HG03064 (cell line): ENCODE data around the gene NPIPA5.
"Not testable (repeated sequence)": the region's sequence is repeated elsewhere in the genome, so short reads cannot be mapped to it uniquely, and the experiment has no call there.

Experiments
- ATAC-seq: cut with Tn5 transposase; IDR thresholded peaks from one replicate; pipeline ENCODE4 v1.9.1; 2021; ENCODE audit warnings: low read depth; ENCODE audit not compliant: unreplicated experiment

The NPIPA5 gene

DNA sequence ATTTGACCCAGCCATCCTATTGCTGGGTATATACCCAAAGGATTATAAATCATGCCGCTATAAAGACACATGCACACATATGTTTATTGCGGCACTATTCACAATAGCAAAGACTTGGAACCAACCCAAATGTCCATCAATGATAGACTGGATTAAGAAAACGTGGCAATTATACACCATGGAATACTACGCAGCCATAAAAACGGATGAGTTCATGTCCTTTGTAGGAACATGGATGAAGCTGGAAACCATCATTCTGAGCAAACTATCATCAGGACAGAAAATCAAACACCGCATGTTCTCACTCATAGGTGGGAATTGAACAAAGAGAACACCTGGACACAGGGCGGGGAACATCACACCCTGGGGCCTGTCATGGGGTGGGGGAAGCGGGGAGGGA lies 14.9 kb upstream of the NPIPA5 start:
- ATAC-seq: not testable (repeated sequence)

DNA sequence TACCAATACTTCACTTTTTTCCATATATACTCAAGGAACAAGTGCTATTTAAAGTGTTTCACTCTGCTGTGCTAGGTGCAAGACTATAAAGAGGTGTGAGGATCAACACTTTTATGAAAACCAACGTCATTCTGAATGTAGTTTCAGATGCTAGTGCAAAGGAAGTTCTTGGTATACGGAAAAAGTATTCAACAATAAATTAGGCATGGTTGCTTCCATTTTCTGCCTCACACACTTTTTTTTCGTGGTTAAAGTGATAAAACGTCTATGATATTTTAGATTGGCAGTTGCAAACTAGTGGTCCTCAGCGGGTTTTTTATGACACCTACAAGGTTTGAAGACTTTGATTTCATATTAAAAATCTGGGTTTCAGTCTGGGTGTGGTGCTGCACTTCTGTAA lies 11.8 kb upstream of the NPIPA5 start:
- not testable (repeated sequence) for ATAC-seq

DNA sequence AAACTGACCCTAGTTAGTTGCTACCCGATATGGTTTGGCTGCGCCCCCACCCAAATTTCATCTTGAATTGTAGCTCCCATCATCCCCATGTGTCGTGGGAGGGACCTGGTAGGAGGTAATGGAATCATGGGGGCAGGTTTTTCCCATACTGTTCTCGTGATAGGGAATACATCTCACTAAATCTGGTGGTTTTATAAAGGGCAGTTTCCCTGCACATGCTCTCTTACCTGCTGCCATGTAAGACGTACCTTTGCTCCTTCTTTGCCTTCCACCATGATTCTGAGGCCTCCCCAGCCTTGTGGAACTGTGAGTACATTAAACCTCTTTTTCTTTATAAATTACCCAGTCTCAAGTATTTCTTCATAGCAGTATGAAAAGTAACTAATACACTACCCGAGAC lies 10.0 kb upstream of the NPIPA5 start:
- not testable (repeated sequence) for ATAC-seq

DNA sequence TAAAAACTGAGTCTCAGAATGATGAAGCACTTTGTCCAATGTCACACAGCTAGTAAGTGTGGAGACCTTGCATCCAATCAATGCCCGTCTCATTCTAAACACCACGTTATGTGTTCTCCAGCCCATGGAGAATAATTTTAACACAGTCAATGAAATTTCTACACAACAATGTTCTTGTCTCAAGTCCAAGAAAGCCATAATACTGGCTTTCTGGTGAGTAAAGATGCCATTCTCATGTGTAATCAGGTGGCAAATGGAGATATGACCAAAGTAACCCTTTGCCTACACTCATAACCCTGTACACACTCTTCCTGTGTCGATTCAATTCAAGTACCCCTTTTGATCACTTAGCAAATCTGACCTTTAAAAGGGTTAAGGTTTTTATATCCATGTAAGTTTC lies 4.7 kb upstream of the NPIPA5 start:
- not testable (repeated sequence) for ATAC-seq

DNA sequence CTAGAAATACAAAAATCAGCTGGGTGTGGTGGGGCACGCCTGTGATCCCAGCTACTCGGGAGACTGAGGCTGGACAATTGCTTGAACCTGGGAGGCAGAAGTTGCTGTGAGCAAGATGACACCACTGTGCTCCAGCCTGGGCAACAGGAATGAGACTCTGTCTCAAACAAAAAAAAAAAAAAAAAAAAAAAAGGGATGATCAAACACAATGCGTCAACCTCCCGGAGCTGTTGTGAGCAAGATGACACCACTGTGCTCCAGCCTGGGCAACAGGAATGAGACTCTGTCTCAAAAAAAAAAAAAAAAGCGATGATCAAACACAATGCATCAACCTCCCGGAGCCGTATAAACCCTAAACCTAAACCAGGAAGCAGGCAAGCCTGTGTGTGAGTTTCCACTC lies 20.6 kb downstream of the NPIPA5 start:
- ATAC-seq: not testable (repeated sequence)

DNA sequence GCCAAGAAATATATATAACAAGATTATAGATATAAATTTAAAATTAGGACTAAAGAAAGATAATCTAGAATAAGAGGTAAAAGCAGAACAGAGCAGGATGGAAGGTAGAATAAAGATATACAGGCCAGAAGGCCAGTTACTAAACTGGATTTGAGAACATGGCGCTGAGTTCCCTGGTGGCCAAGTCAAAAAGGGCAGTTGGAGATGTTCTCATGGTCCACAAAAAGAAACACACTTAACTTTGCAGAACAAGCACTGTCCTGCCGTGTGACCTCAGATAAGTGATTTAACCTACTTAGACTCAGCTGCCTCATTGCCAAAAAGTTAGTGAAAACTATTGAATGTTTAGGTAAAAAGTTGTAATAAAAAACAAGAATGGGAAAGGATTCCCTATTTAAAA lies 23.2 kb downstream of the NPIPA5 start:
- not testable (repeated sequence) for ATAC-seq

DNA sequence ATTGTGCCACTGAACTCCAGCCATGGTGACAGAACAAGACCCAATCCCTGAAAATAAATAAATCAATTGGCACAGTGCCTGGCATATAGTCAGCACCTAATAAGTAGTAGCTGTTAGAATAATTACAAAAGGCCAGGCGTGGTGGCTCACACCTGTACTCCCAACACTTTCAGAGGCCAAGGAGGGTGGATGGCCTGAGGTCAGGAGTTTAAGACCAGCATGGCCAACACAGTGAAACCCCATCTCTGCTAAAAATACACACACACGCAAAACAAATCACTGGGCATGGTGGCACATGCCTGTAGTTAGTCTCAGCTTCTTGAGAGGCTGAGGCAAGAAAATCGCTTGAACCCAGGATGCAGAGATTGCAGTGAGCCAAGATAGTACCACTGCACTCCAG lies 25.2 kb downstream of the NPIPA5 start:
- ATAC-seq: not testable (repeated sequence)

DNA sequence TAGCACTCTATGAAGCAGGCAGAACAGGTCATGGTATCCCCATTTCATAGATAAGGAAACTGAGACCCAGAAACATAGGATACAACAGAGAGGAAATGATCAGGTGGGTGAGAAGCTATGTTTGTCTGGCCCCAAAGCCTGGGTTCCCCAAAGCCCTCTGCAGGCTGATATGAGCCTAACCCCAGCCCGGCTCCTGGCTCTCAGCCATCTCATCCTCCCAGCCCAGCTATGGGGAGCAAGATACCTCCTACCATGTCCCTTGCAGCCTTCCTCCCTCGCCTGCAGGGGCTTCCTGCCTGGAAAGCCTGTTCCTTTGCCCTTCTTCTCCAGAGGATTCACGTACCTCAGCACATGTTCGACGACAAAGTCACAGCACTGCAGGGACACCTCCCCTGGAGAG lies 26.3 kb downstream of the NPIPA5 start:
- not testable (repeated sequence) for ATAC-seq

DNA sequence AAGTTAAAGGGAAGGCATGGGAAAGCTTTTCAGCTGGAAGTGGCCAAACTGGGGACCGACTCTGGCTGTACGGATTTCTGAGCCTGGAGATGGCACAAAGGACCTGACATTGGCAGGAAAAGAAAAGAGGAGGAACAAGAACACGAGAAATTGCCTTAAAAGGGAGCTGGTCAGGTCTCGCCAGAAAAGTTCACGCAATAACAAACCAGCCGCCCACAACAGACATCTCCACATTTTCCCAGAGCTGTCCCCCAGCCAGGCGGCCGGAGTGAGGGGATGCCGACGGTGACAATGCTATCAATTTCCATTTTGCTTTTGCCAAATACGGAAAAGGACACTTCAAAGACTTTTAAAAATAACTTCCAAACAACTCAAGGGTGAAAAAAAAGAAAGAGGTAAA lies 26.8 kb downstream of the NPIPA5 start:
- ATAC-seq: not testable (repeated sequence)

DNA sequence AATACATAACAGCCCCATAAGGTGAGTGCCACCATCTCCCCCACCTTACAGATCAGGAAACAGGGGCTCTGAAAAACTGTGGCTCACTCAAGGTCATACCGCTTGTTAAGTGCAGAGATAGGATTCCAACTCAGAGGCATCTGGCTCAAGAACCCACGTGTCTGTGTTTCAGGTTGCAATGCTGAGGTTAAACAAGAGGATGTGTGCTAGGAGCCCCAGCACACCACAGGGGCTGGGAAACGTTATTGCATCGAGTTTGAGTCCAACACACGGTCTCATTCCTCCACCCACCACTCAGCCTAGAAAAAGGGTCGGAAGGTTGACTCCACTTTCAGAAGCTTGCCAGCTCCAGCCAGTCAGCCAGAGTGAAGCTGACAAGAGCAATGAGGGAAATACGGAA lies 29.4 kb downstream of the NPIPA5 start:
- not testable (repeated sequence) for ATAC-seq

DNA sequence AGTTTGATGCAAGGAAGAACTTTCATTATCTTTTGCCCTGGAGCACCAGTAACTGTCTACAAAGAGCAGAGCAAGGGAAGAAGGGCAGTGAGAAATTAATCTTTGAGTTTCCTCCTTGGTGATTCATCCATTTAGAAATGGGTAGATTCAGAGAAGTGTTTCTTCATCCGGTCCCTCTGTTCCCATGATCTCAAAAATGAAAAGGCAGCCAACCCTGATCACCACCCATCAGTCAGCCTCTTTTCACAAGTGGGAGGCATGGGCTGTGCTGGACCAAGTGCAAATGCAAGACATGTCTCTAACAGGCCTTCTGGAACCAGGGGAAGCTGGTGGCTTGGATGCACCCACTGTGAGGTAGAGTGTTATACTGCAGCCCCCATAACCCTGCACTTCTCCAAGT lies 35.8 kb downstream of the NPIPA5 start:
- not testable (repeated sequence) for ATAC-seq

DNA sequence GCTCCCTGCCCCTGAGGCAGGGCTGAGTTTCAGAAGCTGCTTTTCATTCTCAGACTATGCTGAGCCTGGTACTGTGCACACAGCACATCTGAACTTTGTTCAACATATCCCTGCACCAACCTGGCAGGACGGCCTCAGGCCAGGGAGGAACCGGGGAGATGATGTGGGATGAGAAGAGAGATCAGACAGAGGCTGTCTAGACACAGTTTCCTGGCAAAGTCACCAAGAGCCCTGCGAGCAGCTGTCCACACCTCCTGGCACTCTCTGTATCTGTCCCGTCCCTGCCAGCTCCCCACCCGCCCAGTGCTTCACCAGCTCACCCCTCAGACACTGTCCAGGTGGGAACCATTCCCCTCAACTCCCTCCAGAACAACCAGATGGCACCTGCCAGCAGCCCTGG lies 39.1 kb downstream of the NPIPA5 start:
- not testable (repeated sequence) for ATAC-seq

DNA sequence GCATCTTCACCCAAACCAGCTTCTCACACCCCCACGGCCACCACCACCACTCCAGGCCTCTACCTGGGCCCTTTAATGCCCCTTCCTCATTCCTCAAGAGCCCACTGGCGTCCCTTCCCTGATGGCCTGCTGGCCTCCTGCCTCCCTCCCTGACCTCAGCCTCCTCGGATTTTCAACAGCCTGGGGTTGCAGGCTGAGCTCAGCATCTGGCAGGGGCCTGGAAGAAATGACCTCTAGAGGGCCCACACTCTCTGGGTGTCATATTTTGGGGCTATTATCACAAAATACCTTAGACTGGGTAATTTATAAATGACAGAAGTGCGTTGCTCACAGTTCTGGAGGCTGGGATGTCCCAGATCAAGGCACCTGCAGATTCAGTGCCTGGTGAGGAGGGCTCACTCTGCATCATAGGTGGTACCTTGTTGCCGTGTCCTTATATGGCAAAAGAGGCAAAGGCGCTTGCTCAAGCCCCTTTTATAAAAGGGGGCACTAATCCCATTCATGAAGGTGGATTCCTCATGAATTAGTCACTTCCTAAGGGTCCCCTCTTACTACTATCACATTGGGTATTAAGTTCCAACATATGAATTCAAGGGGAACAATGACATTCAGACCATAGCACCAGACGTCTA lies 40.0 kb downstream of the NPIPA5 start:
- not testable (repeated sequence) for ATAC-seq

DNA sequence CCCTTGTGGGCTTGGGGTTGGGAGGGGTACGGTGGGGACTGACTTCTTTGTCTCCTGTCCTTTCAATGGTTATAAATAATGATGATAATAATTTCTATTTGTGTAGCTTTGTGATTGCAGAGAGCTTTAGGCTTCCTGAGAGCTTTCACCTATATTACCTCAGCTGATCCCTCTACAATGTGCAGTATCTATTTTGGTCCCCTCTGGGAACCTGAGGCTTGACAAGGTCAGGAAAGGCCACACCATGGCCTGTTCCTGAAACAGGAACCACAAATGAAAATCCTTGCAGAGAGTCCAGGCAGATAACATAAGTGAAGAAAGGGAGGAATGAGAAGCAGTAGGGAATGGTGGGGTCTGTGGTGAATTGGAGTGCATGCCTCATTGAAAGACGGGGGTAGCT lies 42.5 kb downstream of the NPIPA5 start:
- not testable (repeated sequence) for ATAC-seq

DNA sequence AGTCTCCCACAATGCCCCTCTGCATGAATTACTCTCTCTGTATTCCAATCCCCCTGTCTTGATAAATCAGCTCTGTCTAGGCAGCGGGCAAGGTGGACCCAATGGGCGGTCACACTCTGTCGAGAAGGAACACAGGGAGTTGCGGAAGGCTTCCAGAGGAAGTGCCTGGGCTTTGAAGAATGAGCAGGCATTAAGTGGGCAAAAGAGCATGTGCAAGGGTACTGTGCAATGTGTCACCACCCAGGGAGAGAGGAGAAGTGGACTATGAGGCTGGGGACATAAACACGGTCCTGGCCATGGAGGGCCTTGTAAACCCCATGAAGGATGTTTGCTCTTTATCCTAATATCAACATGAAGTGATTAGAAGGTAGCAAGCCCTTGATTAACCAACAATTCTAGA lies 44.1 kb downstream of the NPIPA5 start:
- not testable (repeated sequence) for ATAC-seq

DNA sequence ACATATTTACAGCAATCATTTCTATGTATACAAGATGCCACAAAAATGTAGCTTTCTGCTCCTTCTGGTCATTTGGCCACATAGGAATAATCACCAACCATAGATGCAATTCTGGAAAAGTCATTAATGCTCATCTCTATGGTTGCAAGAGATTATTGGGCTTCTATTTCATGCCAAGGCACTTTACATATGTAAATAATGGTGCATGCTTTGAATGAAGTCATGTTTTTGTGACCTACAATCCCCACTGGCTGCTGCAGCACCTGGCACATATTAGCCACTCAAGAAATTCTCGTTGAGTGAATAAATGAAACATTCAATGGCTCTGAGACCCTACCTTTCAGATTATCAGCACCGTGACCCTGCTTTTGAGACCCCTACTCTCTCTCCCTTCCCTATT lies 47.1 kb downstream of the NPIPA5 start:
- ATAC-seq: not testable (repeated sequence)

DNA sequence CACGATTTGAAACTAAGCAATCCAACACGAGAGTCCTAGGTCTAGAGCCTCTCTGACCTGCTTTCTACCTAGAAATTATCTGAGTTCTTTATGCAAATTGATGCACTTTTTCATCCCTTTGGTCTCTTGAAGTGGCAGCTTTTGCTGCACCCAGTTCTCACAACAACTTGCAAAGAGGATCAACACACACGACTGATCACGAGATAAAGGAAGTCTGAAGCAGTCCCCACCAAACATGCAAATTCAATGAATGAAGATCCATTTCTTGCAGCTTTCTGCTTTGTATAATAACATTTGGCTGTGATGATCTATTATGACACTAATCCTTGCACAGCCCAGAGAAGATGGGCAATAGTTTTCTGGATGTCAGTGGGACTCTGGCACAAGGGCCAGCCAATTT lies 53.1 kb downstream of the NPIPA5 start:
- not testable (repeated sequence) for ATAC-seq

DNA sequence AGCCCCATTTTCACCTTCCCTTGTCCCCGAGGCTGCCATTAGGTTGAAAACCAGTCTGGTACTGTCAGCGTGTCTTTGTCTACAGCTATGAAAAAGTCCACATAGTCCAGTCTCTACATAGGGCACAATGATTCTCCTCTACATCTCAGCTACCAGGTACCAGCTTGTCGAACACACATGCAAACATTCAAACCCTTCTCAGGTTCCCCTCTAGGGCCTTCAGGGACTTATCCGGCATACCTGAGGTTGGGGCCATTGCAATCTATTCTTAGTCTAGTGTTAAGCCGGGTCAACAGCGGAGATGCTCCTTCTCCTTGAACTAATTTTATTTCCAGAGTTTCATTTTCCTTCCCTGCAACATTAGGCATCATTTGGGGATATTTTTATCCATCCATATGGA lies 54.7 kb downstream of the NPIPA5 start:
- ATAC-seq: not testable (repeated sequence)

DNA sequence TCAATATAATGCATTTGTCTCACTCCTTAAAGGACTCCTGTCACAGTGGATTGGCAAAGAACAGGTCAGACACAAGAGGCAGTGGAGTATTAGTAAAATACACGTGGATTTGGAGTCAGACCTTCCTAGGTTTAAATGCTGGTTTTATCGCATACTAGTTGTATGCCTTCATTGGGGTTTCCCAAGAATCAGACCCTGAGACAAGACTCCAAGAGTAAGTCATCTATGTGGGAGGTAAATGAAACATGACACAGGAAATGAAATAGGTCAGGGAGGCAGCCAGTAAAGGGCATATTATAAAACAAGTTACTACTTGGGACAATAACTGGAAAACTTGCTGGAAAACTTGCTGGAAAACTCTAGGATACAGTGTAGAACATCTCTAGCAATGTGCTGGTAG lies 56.9 kb downstream of the NPIPA5 start:
- not testable (repeated sequence) for ATAC-seq

DNA sequence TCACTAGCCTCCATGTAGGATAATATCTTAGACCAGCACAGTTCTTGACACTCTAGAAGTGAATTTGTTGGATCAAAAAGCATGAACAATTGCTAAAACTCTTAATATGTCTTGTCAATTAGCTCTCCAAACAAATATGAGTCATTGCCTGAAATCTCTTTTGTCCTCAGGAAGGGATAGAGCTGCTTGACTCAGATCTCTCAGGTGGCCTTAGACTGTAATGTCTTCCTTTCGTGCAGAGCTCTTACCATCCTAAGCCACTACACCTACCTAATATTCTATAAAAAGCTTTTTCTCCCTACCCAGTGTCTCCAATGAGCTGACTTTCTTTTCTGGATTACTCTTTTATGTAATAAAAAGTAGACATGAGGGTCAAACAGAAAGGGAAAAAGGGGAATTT lies 63.5 kb downstream of the NPIPA5 start:
- ATAC-seq: not testable (repeated sequence)
